ENCODE results near the gene TMEM63A.

DNA sequence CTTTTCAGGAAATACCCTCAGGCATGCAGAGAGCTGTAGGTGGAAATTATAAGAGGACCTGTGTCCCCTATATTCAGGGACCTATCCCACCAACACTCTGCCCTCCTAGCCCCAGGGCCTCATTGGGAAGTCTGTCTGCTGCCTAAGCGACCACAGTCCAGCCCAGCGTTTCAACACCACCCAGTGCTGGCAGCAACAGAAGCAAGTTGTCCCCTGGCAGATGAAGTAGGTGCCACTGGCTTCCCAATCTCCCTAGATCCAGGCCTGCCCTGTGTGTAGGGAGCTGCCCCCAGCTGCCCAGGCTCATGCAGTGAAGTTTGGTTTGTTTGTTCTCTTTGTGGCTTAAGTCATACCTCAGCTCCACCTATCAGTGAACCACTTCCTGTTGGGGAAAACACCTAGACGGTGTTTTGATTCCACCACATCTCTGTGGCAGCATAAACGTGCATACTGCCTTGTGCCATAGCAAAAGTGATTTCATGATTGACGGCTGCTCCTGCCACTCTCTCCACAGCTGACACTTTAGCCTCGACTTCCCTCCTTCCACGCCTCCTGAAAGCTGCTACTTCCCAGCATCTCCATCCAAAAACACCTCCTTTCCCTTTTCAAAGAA lies 14.9 kb upstream of the TMEM63A start:
- no peak for TF ChIP-seq CTCF (IDR thresholded peaks at IDR 0.05; ENCODE audit: borderline replicate concordance, extremely low read depth, low read length, poor library complexity, severe bottlenecking)
- TF ChIP-seq EZH2 (IDR thresholded peaks at IDR 0.05; ENCODE audit: borderline replicate concordance, low read depth, low read length, severe bottlenecking): no peak

All from DND-41 (cell line).